OCI-LY1 (cell line): Measurements from ENCODE around the gene CLDN22.

Source experiments
- H2AFZ ChIP-seq: fragments of 200-600 bp; sonication (generic), shearing (Covaris generic); 2 replicates; pipeline ENCODE4 v1.6.0; 2014; ENCODE audit warnings: antibody characterized with exemption, mild to moderate bottlenecking, low read length
- H3F3A ChIP-seq: fragments of 200-600 bp; sonication (generic), shearing (Covaris generic); 2 replicates; pipeline ENCODE4 v1.6.0; 2014; ENCODE audit warnings: mild to moderate bottlenecking, antibody characterized with exemption, low read length, moderate library complexity; ENCODE audit not compliant: insufficient read depth
- H3K27ac ChIP-seq: fragments of 200-600 bp; sonication (generic); 2 replicates; pipeline ENCODE4 v1.5.1; 2014; ENCODE audit warnings: low read length, mixed run types, mild to moderate bottlenecking, low read depth; ENCODE audit not compliant: poor library complexity, severe bottlenecking
- H3K27me3 ChIP-seq: fragments of 200-600 bp; sonication (generic); 2 replicates; pipeline ENCODE4 v1.6.0; 2014; ENCODE audit warnings: antibody characterized with exemption, mild to moderate bottlenecking, low read length, moderate library complexity; ENCODE audit not compliant: insufficient read depth
- H3K36me3 ChIP-seq: fragments of 200-600 bp; sonication (generic); 2 replicates; pipeline ENCODE4 v1.6.1; 2014; ENCODE audit warnings: mild to moderate bottlenecking, antibody characterized with exemption, low read length, moderate library complexity, mixed read lengths; ENCODE audit not compliant: insufficient read depth
- H3K4me1 ChIP-seq: fragments of 200-600 bp; sonication (generic); 2 replicates; pipeline ENCODE4 v1.5.1; 2014; ENCODE audit warnings: mild to moderate bottlenecking, low read length, moderate library complexity; ENCODE audit not compliant: insufficient read depth, severe bottlenecking
- H3K4me2 ChIP-seq: fragments of 200-600 bp; sonication (generic), shearing (Covaris generic); 2 replicates; pipeline ENCODE4 v1.6.1; 2014; ENCODE audit warnings: low read length
- H3K4me3 ChIP-seq: fragments of 200-600 bp; sonication (generic); 2 replicates; pipeline ENCODE4 v1.5.1; 2014; ENCODE audit warnings: low read length, low read depth, mild to moderate bottlenecking, mixed read lengths; ENCODE audit not compliant: poor library complexity, severe bottlenecking
- H3K79me2 ChIP-seq: fragments of 200-600 bp; shearing (Covaris generic); 2 replicates; pipeline ENCODE4 v1.6.1; 2016; ENCODE audit warnings: mixed run types, low read length, mixed read lengths; ENCODE audit not compliant: insufficient read depth
- H3K9ac ChIP-seq: fragments of 200-600 bp; sonication (generic), shearing (Covaris generic); 2 replicates; pipeline ENCODE4 v1.6.1; 2014; ENCODE audit warnings: mild to moderate bottlenecking, low read length, mixed read lengths
- H3K9me2 ChIP-seq: fragments of 200-600 bp; sonication (generic), shearing (Covaris generic); 2 replicates; pipeline ENCODE4 v1.6.1; 2014; ENCODE audit warnings: low read depth, mild to moderate bottlenecking, low read length, mixed read lengths
- H3K9me3 ChIP-seq: fragments of 200-600 bp; shearing (Covaris generic); 2 replicates; pipeline ENCODE4 v1.6.1; 2014; ENCODE audit warnings: low read length, mixed read lengths
- H4K20me1 ChIP-seq: fragments of 200-600 bp; sonication (generic), shearing (Covaris generic); 2 replicates; pipeline ENCODE4 v1.6.0; 2016; ENCODE audit warnings: mild to moderate bottlenecking, low read length; ENCODE audit not compliant: insufficient read depth
- EZH2 ChIP-seq: fragments of 200-600 bp; sonication (generic), shearing (Covaris generic); IDR thresholded peaks from 2 replicates; pipeline ENCODE4 v1.8.0; 2017; ENCODE audit warnings: borderline replicate concordance, mixed run types, mild to moderate bottlenecking, antibody characterized with exemption, low read length, moderate library complexity, mixed read lengths
- TF ChIP-seq, protein P1 (sequence below): fragments of 200-600 bp; sonication (generic), shearing (Covaris generic); IDR thresholded peaks from 2 replicates; pipeline ENCODE4 v1.5.1; 2017; ENCODE audit warnings: mild to moderate bottlenecking, antibody characterized with exemption, low read length, moderate library complexity, mixed read lengths

CLDN22 gene

DNA sequence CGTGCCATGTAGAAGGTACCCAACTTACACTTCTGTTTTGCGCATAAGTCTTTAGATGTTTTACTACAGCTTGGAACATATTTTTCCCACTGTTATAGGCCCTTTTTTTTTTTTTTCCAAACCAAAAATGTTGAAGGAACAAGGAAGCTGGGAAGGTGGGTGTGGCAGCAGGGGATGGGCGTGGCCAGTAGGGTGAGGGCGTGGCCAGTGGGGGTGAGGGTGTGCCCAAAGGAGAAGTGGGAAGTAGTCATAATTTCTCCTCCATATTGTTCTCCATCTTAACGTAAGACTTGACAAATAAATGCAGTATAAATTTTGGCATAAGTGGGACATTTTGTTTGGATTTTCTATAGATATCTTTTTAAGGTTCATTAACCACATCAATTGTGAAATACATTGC, 30.4 kb downstream of the CLDN22 start:
- Histone ChIP-seq H3K36me3 (no peaks in the 10 kb centered on the region), H3K79me2 (no peaks in the 10 kb centered on the region), H3K27me3 (no peaks in the 10 kb centered on the region), H3F3A (no peaks in the 10 kb centered on the region), H2AFZ (no peak overlapping the region), H3K4me3 (no peak overlapping the region), H3K9me3 (no peaks in the 10 kb centered on the region), H4K20me1 (no peaks in the 10 kb centered on the region), H3K9ac (no peak overlapping the region), H3K4me2 (no peak overlapping the region), H3K9me2 (no peaks in the 10 kb centered on the region), H3K4me1 (no peaks in the 10 kb centered on the region), H3K27ac (no peak overlapping the region)
- TF ChIP-seq, protein P1, sequence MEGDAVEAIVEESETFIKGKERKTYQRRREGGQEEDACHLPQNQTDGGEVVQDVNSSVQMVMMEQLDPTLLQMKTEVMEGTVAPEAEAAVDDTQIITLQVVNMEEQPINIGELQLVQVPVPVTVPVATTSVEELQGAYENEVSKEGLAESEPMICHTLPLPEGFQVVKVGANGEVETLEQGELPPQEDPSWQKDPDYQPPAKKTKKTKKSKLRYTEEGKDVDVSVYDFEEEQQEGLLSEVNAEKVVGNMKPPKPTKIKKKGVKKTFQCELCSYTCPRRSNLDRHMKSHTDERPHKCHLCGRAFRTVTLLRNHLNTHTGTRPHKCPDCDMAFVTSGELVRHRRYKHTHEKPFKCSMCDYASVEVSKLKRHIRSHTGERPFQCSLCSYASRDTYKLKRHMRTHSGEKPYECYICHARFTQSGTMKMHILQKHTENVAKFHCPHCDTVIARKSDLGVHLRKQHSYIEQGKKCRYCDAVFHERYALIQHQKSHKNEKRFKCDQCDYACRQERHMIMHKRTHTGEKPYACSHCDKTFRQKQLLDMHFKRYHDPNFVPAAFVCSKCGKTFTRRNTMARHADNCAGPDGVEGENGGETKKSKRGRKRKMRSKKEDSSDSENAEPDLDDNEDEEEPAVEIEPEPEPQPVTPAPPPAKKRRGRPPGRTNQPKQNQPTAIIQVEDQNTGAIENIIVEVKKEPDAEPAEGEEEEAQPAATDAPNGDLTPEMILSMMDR: no peak
- no peak for TF ChIP-seq EZH2

DNA sequence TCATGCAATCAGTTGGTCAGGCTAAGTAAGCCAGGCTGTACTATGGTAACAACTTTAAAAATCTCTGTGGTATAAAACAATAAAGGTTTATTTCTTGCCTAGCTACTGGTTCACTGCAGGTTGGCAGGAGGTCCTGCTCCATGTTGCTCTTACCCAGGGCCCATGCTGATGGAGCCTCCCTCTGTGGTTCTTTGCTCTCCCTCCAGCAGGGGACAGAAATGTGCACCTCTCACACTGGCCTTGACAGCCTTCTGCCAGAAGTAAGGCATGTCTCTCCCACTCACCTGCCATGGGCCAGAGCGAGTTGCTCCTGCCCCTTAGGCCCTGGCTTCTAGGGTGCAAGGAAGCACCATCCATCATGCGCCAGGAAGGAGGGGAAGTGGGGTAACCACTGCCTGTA, 31.1 kb downstream of the CLDN22 start:
- no peaks in the 10 kb centered on the region for H3K79me2 ChIP-seq
- no peak overlapping the region for H3K9ac ChIP-seq
- H4K20me1 ChIP-seq: no peaks in the 10 kb centered on the region
- TF ChIP-seq EZH2: no peak
- TF ChIP-seq, protein P1: no peak
- H3K36me3 ChIP-seq: no peaks in the 10 kb centered on the region
- H3K4me2 ChIP-seq: no peak overlapping the region
- no peaks in the 10 kb centered on the region for H3K4me1 ChIP-seq
- H3K27ac ChIP-seq: no peak overlapping the region
- no peak overlapping the region for H2AFZ ChIP-seq
- H3K27me3 ChIP-seq: no peaks in the 10 kb centered on the region
- no peak overlapping the region for H3K4me3 ChIP-seq
- no peaks in the 10 kb centered on the region for H3K9me2 ChIP-seq
- no peaks in the 10 kb centered on the region for H3F3A ChIP-seq
- no peaks in the 10 kb centered on the region for H3K9me3 ChIP-seq

DNA sequence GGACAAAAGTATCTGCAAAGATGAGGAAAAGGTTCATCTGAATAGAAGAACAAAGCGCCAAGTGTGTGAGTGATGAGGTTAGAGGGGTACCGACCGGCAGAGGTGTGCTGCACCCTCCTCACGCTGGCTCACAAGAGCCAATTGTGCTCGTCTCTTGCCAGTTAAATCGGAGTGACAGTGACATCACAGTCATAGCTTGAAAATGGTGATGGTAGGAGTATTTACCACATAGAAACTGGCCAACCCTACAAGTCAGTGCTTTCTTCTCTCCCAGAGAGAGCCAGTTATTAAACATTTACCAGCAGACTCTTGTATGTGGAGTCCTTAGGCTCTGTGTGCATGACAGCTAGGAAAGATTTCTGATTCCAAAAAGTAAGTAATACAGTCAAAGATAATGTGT, 32.4 kb downstream of the CLDN22 start:
- H3K4me3 ChIP-seq: no peak overlapping the region

More for the DNA sequence above, 32.4 kb downstream of the CLDN22 start:
- Histone ChIP-seq H3K27me3 (no peaks in the 10 kb centered on the region), H3K9me3 (no peaks in the 10 kb centered on the region), H3K9ac (no peak overlapping the region), H3K4me1 (no peaks in the 10 kb centered on the region), H3K36me3 (no peaks in the 10 kb centered on the region), H2AFZ (no peak overlapping the region), H3K27ac (no peak overlapping the region), H3K4me2 (no peak overlapping the region), H3K9me2 (no peaks in the 10 kb centered on the region), H4K20me1 (no peaks in the 10 kb centered on the region), H3F3A (no peaks in the 10 kb centered on the region), H3K79me2 (no peaks in the 10 kb centered on the region)
- TF ChIP-seq, protein P1: no peak
- TF ChIP-seq EZH2: no peak
